GM12878 (cell line): Measurements from ENCODE around the gene TRDN. TPM values are rescaled to one million over a fixed set of nuclear protein-coding genes. Genes with fewer than 3 reads are reported as not detected.

ENCODE experiments used
- ATAC-seq: fragments of 200-7000 bp; cut with Tn5 transposase; 3 replicates; pipeline ENCODE4 v1.9.1; 2020; ENCODE audit warnings: mild to moderate bottlenecking, moderate library complexity
- BruUV-seq: library from RNA; stranded (reverse); fragments of 400-500 nt; replicated peaks from 2 replicates; lab custom pipeline; 2021; lab: Mats Ljungman, UMichigan
- CTCF ChIA-PET: fragments of 300-600 bp; sonication (Branson Sonifier 250); formaldehyde crosslinking; extraction: SDS; loops from one replicate; lab custom pipeline; 2021; ENCODE audit warnings: inconsistent platforms; lab: Yijun Ruan, JAX
- POLR2A ChIA-PET: fragments of 350-600 bp; formaldehyde crosslinking; extraction: SDS; loops from one replicate; lab custom pipeline; 2021; ENCODE audit warnings: inconsistent platforms; lab: Charles Lee
- RAD21 ChIA-PET: fragments of 300-600 bp; sonication (Branson Sonifier 250); formaldehyde crosslinking; loops from one replicate; lab custom pipeline; 2023; ENCODE audit warnings: antibody characterized with exemption; ENCODE audit not compliant: unreplicated experiment; lab: Charles Lee
- SMC1A ChIA-PET: fragments of 300-600 bp; sonication (Branson Sonifier 250); formaldehyde crosslinking; loops from one replicate; lab custom pipeline; 2023; ENCODE audit not compliant: unreplicated experiment, uncharacterized antibody; lab: Charles Lee
- DNase-seq: peaks from one replicate; pipeline ENCODE4 v3.0.0-alpha.2; 2011; ENCODE audit warnings: low read depth, low spot score
- FAIRE-seq: peaks from 3 replicates; lab custom pipeline; 2011; peaks lifted over from hg19 to GRCh38; lab: Jason Lieb, UNC
- H2AFZ ChIP-seq: 2 replicates; pipeline ENCODE4 v1.6.0; 2011; ENCODE audit warnings: low read depth, low read length, control low read depth; ENCODE audit not compliant: control insufficient read depth
- H3K27ac ChIP-seq: 2 replicates; pipeline ENCODE4 v1.5.1; 2011; ENCODE audit warnings: control low read depth; ENCODE audit not compliant: control insufficient read depth, insufficient read depth
- H3K27me3 ChIP-seq, 2 experiments: replicated peaks in 1 of 2; 2 replicates each; pipeline versions ENCODE4 v1.6.0 to v1.6.1; 2011; ENCODE audit warnings: low read length in 1 of 2; ENCODE audit not compliant: control insufficient read depth in 2 of 2, insufficient read depth in 2 of 2
- H3K36me3 ChIP-seq, 2 experiments: 2 replicates each; pipeline ENCODE4 v1.5.1; 2011; ENCODE audit warnings: low read length in 1 of 2; ENCODE audit not compliant: control insufficient read depth in 2 of 2, insufficient read depth in 2 of 2
- H3K4me1 ChIP-seq: 2 replicates; pipeline ENCODE4 v1.6.1; 2011; ENCODE audit warnings: mild to moderate bottlenecking, low read length, moderate library complexity, mixed read lengths; ENCODE audit not compliant: control insufficient read depth, insufficient read depth
- H3K4me2 ChIP-seq: 2 replicates; pipeline ENCODE4 v1.6.0; 2011; ENCODE audit warnings: control low read depth; ENCODE audit not compliant: control insufficient read depth, insufficient read depth
- H3K4me3 ChIP-seq: fragments of 200-600 bp; sonication (generic); 2 replicates; pipeline ENCODE4 v1.5.1; 2016
- H3K79me2 ChIP-seq: 2 replicates; pipeline ENCODE4 v1.6.0; 2011; ENCODE audit warnings: low read length; ENCODE audit not compliant: control insufficient read depth, insufficient read depth
- H3K9ac ChIP-seq: 2 replicates; pipeline ENCODE4 v1.8.0; 2011; ENCODE audit warnings: low read length, control low read depth, mixed read lengths; ENCODE audit not compliant: control insufficient read depth, insufficient read depth
- H3K9me3 ChIP-seq: replicated peaks from 3 replicates; pipeline ENCODE4 v1.5.1; 2011; ENCODE audit warnings: mild to moderate bottlenecking, low read length; ENCODE audit not compliant: control insufficient read depth, insufficient read depth
- H4K20me1 ChIP-seq: 2 replicates; pipeline ENCODE4 v1.6.0; 2011; ENCODE audit not compliant: control insufficient read depth, insufficient read depth
- CREM ChIP-seq: IDR thresholded peaks from 2 replicates; pipeline ENCODE4 v1.6.1; 2014; ENCODE audit warnings: antibody characterized with exemption, low read depth
- HDGF ChIP-seq: fragments of 450-650 bp; IDR thresholded peaks from 2 replicates; pipeline ENCODE4 v1.6.1; 2016; ENCODE audit warnings: antibody characterized with exemption
- IRF4 ChIP-seq: IDR thresholded peaks from 2 replicates; pipeline ENCODE4 v1.6.1; 2011; ENCODE audit warnings: low read depth, low read length
- MEF2B ChIP-seq: fragments of 450-650 bp; IDR thresholded peaks from 2 replicates; pipeline ENCODE4 v1.6.1; 2018; ENCODE audit warnings: mild to moderate bottlenecking, moderate library complexity; ENCODE audit not compliant: partially characterized antibody, poor library complexity, severe bottlenecking
- MXI1 ChIP-seq: fragments of 150-350 bp; IDR thresholded peaks from 2 replicates; pipeline ENCODE4 v1.6.1; 2011; ENCODE audit warnings: low read depth, mild to moderate bottlenecking, inconsistent platforms, low read length, improper control_type of control experiment
- NR2C1 ChIP-seq: fragments of 450-650 bp; IDR thresholded peaks from 2 replicates; pipeline ENCODE4 v1.6.1; 2017; ENCODE audit warnings: antibody characterized with exemption, mild to moderate bottlenecking, moderate library complexity
- NR2F1 ChIP-seq: fragments of 450-650 bp; conservative IDR thresholded peaks from 2 replicates; pipeline ENCODE4 v1.6.1; 2017; ENCODE audit warnings: mild to moderate bottlenecking
- POLR2AphosphoS5 ChIP-seq: IDR thresholded peaks from 2 replicates; pipeline ENCODE4 v1.6.1; 2011; ENCODE audit warnings: mild to moderate bottlenecking, low read length, inconsistent platforms
- RBBP5 ChIP-seq: fragments of 200-600 bp; sonication (generic); conservative IDR thresholded peaks from 2 replicates; pipeline ENCODE4 v1.6.1; 2016
- RELA ChIP-seq: fragments of 450-650 bp; IDR thresholded peaks from 2 replicates; pipeline ENCODE4 v1.8.0; 2014; ENCODE audit warnings: borderline replicate concordance; ENCODE audit not compliant: partially characterized antibody
- TARDBP ChIP-seq: IDR thresholded peaks from 2 replicates; pipeline ENCODE4 v1.6.1; 2016; ENCODE audit warnings: borderline replicate concordance
- whole genome bisulfite sequencing: methylation state at CpG from one replicate; pipeline ENCODE4 v1.1.6; 2016; ENCODE audit warnings: low lambda C conversion rate; ENCODE audit not compliant: insufficient replicate concordance, insufficient coverage; ENCODE audit errors: missing lambda C conversion rate; 5-methylcytosine and 5-hydroxymethylcytosine counted together
- in situ Hi-C: fragments of 300-500 bp; cut with MboI; formaldehyde crosslinking; loops from 9 replicates; pipeline ENCODE4 v1.14.3; 2018; ENCODE audit warnings: mixed read lengths
- intact Hi-C: fragments of 100-400 bp; cut with micrococcal nuclease; formaldehyde crosslinking; loops from one replicate; pipeline ENCODE4 v1.14.2; 2022; ENCODE audit not compliant: unreplicated experiment
- polyA plus RNA-seq, 11 experiments: library from polyadenylated mRNA; depleted of rRNA in 4 of 11; unstranded in 6 of 11; stranded (reverse) in 5 of 11; fragments of >200 nt; fragmentation: Nextera tagmentation in 4 of 11; fragmentation: Illumina TruSeq in 1 of 11; extraction: Ambion mirVana in 4 of 11; extraction: Trizol in 1 of 11; gene quantifications; 1 replicate in 1 of 11; 2 replicates in 10 of 11; pipeline versions ENCODE4 v1.2.1 to v1.2.3, GENCODE V29; 2011 to 2016; ENCODE audit warnings: inconsistent platforms in 2 of 11, missing spikeins in 2 of 11, low read depth in 1 of 11
- total RNA-seq, 4 experiments: library from RNA; depleted of rRNA in 3 of 4; stranded (reverse); fragments of >200 nt in 3 of 4; fragmentation: Illumina TruSeq in 1 of 4; extraction: Trizol in 1 of 4; gene quantifications; 2 replicates each; pipeline versions ENCODE4 v1.2.1 to v1.2.3, GENCODE V29; 2013 to 2021
- TF ChIP-seq, protein P1 (sequence below): fragments of 450-650 bp; IDR thresholded peaks from 2 replicates; pipeline ENCODE4 v1.6.1; 2017; ENCODE audit warnings: antibody characterized with exemption, mild to moderate bottlenecking, moderate library complexity
- TF ChIP-seq, protein P2 (sequence below): IDR thresholded peaks from 2 replicates; pipeline ENCODE4 v1.6.1; 2012; ENCODE audit warnings: mild to moderate bottlenecking, low read depth, low read length
- TF ChIP-seq, protein P3 (sequence below): fragments of 450-650 bp; IDR thresholded peaks from 2 replicates; pipeline ENCODE4 v1.6.1; 2016; ENCODE audit warnings: mild to moderate bottlenecking
- TF ChIP-seq, protein P4 (sequence below): fragments of 450-650 bp; IDR thresholded peaks from 2 replicates; pipeline ENCODE4 v1.6.1; 2017; ENCODE audit warnings: mild to moderate bottlenecking, low read depth, inconsistent platforms; ENCODE audit not compliant: poor library complexity, severe bottlenecking

Gene TRDN
- total and polyA plus RNA-seq, 10 of the 15 experiments (the other 5 are each of a cell fraction or from before 2014, with no cell fraction given): not detected

DNA sequence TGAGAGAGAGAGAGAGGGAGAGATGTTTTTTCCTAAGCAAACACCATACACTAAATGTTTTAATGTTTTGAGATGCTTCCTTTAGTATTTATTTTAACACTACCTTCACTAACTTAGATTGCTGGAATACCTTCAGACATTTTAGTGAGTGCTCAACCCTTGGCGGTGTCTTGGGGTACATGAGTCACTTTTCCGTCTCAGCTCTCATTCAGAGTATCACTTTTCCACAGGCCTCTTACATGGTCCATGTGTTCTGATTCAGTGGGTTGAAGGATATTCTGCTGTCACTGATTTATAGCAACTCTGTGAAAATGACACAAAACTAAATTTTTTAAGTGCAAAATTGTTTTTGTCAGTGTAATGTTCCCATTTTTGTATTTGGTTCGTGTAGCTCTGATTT is 422.8 kb downstream of the TRDN start:
- ChIA-PET CTCF (interaction anchor here (1.3 kb wide), 1 partner anchor 12 kb away, joined by 3 read pairs; no protein-coding TSS in a partner anchor), RAD21 (no interaction called here), POLR2A (no interaction called here), SMC1A (no interaction called here)
- Histone ChIP-seq H3K9me3 (no peaks in the 10 kb centered on the region), H3K4me2 (no peak overlapping the region), H3K27me3 (no peaks in the 10 kb centered on the region), H2AFZ (no peak overlapping the region), H3K4me3 (no peak overlapping the region), H3K36me3 (no peaks in the 10 kb centered on the region), H3K27ac (no peak overlapping the region), H3K9ac (no peak overlapping the region), H3K79me2 (no peaks in the 10 kb centered on the region), H3K4me1 (no peaks in the 10 kb centered on the region), H4K20me1 (no peaks in the 10 kb centered on the region)
- intact Hi-C loops (no loop called here), in situ Hi-C loops (no loop called here)
- no TSS peak for BruUV-seq
- no peak for DNase-seq
- WGBS: 50% methylated on average over 3 of the region's 3 CpGs
- FAIRE-seq: no peak
- no peak for ATAC-seq
- TF ChIP-seq POLR2AphosphoS5 (no peak), RBBP5 (no peak), TARDBP (no peak), RELA (no peak), MEF2B (no peak), HDGF (no peak), NR2F1 (no peak), IRF4 (no peak), CREM (no peak), NR2C1 (no peak), MXI1 (no peak)
- TF ChIP-seq, protein P1, sequence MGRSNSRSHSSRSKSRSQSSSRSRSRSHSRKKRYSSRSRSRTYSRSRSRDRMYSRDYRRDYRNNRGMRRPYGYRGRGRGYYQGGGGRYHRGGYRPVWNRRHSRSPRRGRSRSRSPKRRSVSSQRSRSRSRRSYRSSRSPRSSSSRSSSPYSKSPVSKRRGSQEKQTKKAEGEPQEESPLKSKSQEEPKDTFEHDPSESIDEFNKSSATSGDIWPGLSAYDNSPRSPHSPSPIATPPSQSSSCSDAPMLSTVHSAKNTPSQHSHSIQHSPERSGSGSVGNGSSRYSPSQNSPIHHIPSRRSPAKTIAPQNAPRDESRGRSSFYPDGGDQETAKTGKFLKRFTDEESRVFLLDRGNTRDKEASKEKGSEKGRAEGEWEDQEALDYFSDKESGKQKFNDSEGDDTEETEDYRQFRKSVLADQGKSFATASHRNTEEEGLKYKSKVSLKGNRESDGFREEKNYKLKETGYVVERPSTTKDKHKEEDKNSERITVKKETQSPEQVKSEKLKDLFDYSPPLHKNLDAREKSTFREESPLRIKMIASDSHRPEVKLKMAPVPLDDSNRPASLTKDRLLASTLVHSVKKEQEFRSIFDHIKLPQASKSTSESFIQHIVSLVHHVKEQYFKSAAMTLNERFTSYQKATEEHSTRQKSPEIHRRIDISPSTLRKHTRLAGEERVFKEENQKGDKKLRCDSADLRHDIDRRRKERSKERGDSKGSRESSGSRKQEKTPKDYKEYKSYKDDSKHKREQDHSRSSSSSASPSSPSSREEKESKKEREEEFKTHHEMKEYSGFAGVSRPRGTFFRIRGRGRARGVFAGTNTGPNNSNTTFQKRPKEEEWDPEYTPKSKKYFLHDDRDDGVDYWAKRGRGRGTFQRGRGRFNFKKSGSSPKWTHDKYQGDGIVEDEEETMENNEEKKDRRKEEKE: no peak
- TF ChIP-seq, protein P2, sequence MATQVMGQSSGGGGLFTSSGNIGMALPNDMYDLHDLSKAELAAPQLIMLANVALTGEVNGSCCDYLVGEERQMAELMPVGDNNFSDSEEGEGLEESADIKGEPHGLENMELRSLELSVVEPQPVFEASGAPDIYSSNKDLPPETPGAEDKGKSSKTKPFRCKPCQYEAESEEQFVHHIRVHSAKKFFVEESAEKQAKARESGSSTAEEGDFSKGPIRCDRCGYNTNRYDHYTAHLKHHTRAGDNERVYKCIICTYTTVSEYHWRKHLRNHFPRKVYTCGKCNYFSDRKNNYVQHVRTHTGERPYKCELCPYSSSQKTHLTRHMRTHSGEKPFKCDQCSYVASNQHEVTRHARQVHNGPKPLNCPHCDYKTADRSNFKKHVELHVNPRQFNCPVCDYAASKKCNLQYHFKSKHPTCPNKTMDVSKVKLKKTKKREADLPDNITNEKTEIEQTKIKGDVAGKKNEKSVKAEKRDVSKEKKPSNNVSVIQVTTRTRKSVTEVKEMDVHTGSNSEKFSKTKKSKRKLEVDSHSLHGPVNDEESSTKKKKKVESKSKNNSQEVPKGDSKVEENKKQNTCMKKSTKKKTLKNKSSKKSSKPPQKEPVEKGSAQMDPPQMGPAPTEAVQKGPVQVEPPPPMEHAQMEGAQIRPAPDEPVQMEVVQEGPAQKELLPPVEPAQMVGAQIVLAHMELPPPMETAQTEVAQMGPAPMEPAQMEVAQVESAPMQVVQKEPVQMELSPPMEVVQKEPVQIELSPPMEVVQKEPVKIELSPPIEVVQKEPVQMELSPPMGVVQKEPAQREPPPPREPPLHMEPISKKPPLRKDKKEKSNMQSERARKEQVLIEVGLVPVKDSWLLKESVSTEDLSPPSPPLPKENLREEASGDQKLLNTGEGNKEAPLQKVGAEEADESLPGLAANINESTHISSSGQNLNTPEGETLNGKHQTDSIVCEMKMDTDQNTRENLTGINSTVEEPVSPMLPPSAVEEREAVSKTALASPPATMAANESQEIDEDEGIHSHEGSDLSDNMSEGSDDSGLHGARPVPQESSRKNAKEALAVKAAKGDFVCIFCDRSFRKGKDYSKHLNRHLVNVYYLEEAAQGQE: no peak
- TF ChIP-seq, protein P3, sequence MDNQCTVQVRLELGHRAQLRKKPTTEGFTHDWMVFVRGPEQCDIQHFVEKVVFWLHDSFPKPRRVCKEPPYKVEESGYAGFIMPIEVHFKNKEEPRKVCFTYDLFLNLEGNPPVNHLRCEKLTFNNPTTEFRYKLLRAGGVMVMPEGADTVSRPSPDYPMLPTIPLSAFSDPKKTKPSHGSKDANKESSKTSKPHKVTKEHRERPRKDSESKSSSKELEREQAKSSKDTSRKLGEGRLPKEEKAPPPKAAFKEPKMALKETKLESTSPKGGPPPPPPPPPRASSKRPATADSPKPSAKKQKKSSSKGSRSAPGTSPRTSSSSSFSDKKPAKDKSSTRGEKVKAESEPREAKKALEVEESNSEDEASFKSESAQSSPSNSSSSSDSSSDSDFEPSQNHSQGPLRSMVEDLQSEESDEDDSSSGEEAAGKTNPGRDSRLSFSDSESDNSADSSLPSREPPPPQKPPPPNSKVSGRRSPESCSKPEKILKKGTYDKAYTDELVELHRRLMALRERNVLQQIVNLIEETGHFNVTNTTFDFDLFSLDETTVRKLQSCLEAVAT: no peak
- TF ChIP-seq, protein P4, sequence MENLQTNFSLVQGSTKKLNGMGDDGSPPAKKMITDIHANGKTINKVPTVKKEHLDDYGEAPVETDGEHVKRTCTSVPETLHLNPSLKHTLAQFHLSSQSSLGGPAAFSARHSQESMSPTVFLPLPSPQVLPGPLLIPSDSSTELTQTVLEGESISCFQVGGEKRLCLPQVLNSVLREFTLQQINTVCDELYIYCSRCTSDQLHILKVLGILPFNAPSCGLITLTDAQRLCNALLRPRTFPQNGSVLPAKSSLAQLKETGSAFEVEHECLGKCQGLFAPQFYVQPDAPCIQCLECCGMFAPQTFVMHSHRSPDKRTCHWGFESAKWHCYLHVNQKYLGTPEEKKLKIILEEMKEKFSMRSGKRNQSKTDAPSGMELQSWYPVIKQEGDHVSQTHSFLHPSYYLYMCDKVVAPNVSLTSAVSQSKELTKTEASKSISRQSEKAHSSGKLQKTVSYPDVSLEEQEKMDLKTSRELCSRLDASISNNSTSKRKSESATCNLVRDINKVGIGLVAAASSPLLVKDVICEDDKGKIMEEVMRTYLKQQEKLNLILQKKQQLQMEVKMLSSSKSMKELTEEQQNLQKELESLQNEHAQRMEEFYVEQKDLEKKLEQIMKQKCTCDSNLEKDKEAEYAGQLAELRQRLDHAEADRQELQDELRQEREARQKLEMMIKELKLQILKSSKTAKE: no peak
